ENCODE results near the gene PDCD2L.
"Not testable (repeated sequence)": the region's sequence is repeated elsewhere in the genome, so short reads cannot be mapped to it uniquely, and the experiment has no call there.

The PDCD2L gene

GRCh38 chr19:34426096-34426661, 22.0 kb downstream of the PDCD2L start:
- DNase-seq = no peak

GRCh38 chr19:34428549-34429285, 24.5 kb downstream of the PDCD2L start:
- DNase-seq = no peak

GRCh38 chr19:34429553-34429952, 25.4 kb downstream of the PDCD2L start:
- DNase-seq = no peak

- no peak for DNase-seq
Observed at GRCh38 chr19:34430738-34431625, 26.8 kb downstream of the PDCD2L start.

GRCh38 chr19:34431681-34432402, 27.6 kb downstream of the PDCD2L start:
- no peak for DNase-seq

GRCh38 chr19:34432797-34433196, 28.6 kb downstream of the PDCD2L start:
- no peak for DNase-seq

GRCh38 chr19:34436716-34437115, 32.5 kb downstream of the PDCD2L start:
- no peak for DNase-seq

- no peak for DNase-seq
Observed at GRCh38 chr19:34448191-34448590, 44.0 kb downstream of the PDCD2L start.

- no peak for DNase-seq
Observed at GRCh38 chr19:34452723-34453122, 48.5 kb downstream of the PDCD2L start.

GRCh38 chr19:34454091-34454490, 49.9 kb downstream of the PDCD2L start:
- no peak for DNase-seq

GRCh38 chr19:34454685-34455084, 50.5 kb downstream of the PDCD2L start:
- no peak for DNase-seq

GRCh38 chr19:34455783-34456480, 51.7 kb downstream of the PDCD2L start:
- DNase-seq = not testable (repeated sequence)

- no peak for DNase-seq
Observed at GRCh38 chr19:34457446-34457845, 53.2 kb downstream of the PDCD2L start.

- DNase-seq = no peak
Observed at GRCh38 chr19:34458677-34459076, 54.5 kb downstream of the PDCD2L start.

GRCh38 chr19:34459614-34460013, 55.4 kb downstream of the PDCD2L start:
- DNase-seq = no peak

GRCh38 chr19:34461375-34462100, 57.3 kb downstream of the PDCD2L start:
- DNase-seq = no peak

GRCh38 chr19:34464785-34465184, 60.6 kb downstream of the PDCD2L start:
- not testable (repeated sequence) for DNase-seq

- no peak for DNase-seq
Observed at GRCh38 chr19:34468409-34468808, 64.2 kb downstream of the PDCD2L start.

- not testable (repeated sequence) for DNase-seq
Observed at GRCh38 chr19:34469026-34469425, 64.8 kb downstream of the PDCD2L start.

GRCh38 chr19:34471906-34472700, 67.9 kb downstream of the PDCD2L start:
- no peak for DNase-seq

All from stimulated activated CD4-positive, alpha-beta T cell treated with anti-CD3 and anti-CD28 coated beads, Interleukin-4, amount 100 ng/mL, for 1 hour (primary cell).